Endothelial cell of umbilical vein (primary cell): ENCODE data around the gene UBE2K. TPM values are rescaled to one million over a fixed set of nuclear protein-coding genes. Genes with fewer than 3 reads are reported as not detected.

Experiments
- BruUV-seq: library from RNA; stranded (reverse); fragments of 400-500 nt; replicated peaks from 2 replicates; lab custom pipeline; 2021; lab: Mats Ljungman, UMichigan
- CTCF ChIA-PET: fragments of 300-600, 350-600 bp; sonication (Branson Sonifier 250); formaldehyde crosslinking; loops from one replicate; lab custom pipeline; 2021; ENCODE audit warnings: antibody characterized with exemption, inconsistent platforms; lab: Charles Lee
- POLR2A ChIA-PET: fragments of 300-600, 350-600 bp; sonication (Branson Sonifier 250); formaldehyde crosslinking; loops from one replicate; lab custom pipeline; 2021; ENCODE audit warnings: antibody characterized with exemption, inconsistent platforms; lab: Charles Lee
- DNase-seq: peaks from one replicate; pipeline ENCODE4 v3.0.0-alpha.2; 2011; ENCODE audit warnings: low read depth, low spot score
- FAIRE-seq: peaks from 2 replicates; lab custom pipeline; 2011; peaks lifted over from hg19 to GRCh38; lab: Jason Lieb, UNC
- H2AFZ ChIP-seq: 2 replicates; pipeline ENCODE4 v1.6.0; 2012; ENCODE audit warnings: low read depth, low read length, control low read depth, inconsistent platforms
- H3K27ac ChIP-seq: 2 replicates; pipeline ENCODE4 v1.5.1; 2011; ENCODE audit warnings: low read depth, mild to moderate bottlenecking, control low read depth, low read length, moderate library complexity; ENCODE audit not compliant: insufficient read depth
- H3K27me3 ChIP-seq, 2 experiments: 2 replicates each; pipeline versions ENCODE4 v1.6.0 to v1.6.1; 2011; ENCODE audit warnings: low read length in 2 of 2, mixed read lengths in 1 of 2; ENCODE audit not compliant: control insufficient read depth in 2 of 2, insufficient read depth in 2 of 2
- H3K36me3 ChIP-seq, 2 experiments: 2 replicates in 1 of 2; 3 replicates in 1 of 2; pipeline ENCODE4 v1.5.1; 2011; ENCODE audit warnings: low read length in 2 of 2, mild to moderate bottlenecking in 1 of 2, moderate library complexity in 1 of 2; ENCODE audit not compliant: control insufficient read depth in 2 of 2, insufficient read depth in 2 of 2; ENCODE audit errors: extremely low read depth in 1 of 2
- H3K4me1 ChIP-seq: 3 replicates; pipeline ENCODE4 v1.5.1; 2011; ENCODE audit warnings: mild to moderate bottlenecking, low read length; ENCODE audit not compliant: control insufficient read depth, insufficient read depth; ENCODE audit errors: extremely low read depth
- H3K4me2 ChIP-seq: 2 replicates; pipeline ENCODE4 v1.6.1; 2011; ENCODE audit warnings: low read length, control low read depth, mixed read lengths; ENCODE audit not compliant: insufficient read depth
- H3K4me3 ChIP-seq, 3 experiments: fragments of 200-600 bp in 1 of 3; sonication (generic), shearing (Covaris generic) in 1 of 3; replicated peaks in 1 of 3; 2 replicates each; pipeline ENCODE4 v1.5.1; 2011 to 2016; ENCODE audit warnings: control low read depth in 3 of 3, low read length in 3 of 3, mild to moderate bottlenecking in 2 of 3, inconsistent platforms in 1 of 3, low read depth in 1 of 3, moderate library complexity in 1 of 3; ENCODE audit not compliant: insufficient read depth in 1 of 3
- H3K79me2 ChIP-seq: 2 replicates; pipeline ENCODE4 v1.6.0; 2012; ENCODE audit warnings: low read length, inconsistent platforms; ENCODE audit not compliant: control insufficient read depth, insufficient read depth
- H3K9ac ChIP-seq: replicated peaks from 2 replicates; pipeline ENCODE3; 2011; ENCODE audit warnings: low read length, control low read depth; ENCODE audit not compliant: insufficient read depth; ENCODE audit errors: extremely low read depth
- H3K9me1 ChIP-seq: replicated peaks from 3 replicates; pipeline ENCODE4 v1.6.0; 2011; ENCODE audit warnings: mild to moderate bottlenecking, low read length; ENCODE audit not compliant: control insufficient read depth, insufficient read depth; ENCODE audit errors: extremely low read depth
- H3K9me3 ChIP-seq: replicated peaks from 2 replicates; pipeline ENCODE4 v1.5.1; 2012; ENCODE audit warnings: low read length, inconsistent platforms; ENCODE audit not compliant: control insufficient read depth, insufficient read depth
- H4K20me1 ChIP-seq: replicated peaks from 2 replicates; pipeline ENCODE3; 2011; ENCODE audit warnings: mild to moderate bottlenecking, low read length; ENCODE audit not compliant: control insufficient read depth, insufficient read depth; ENCODE audit errors: extremely low read depth
- EZH2 ChIP-seq: IDR thresholded peaks from 2 replicates; pipeline ENCODE4 v1.6.1; 2012; ENCODE audit warnings: borderline replicate concordance, low read depth, mild to moderate bottlenecking, moderate library complexity, low read length, inconsistent platforms; ENCODE audit not compliant: severe bottlenecking
- FOS ChIP-seq: IDR thresholded peaks from 2 replicates; pipeline ENCODE4 v1.6.1; 2011; ENCODE audit warnings: mild to moderate bottlenecking, low read length, moderate library complexity, borderline replicate concordance; ENCODE audit not compliant: insufficient read depth
- GATA2 ChIP-seq: IDR thresholded peaks from 2 replicates; pipeline ENCODE4 v1.7.0; 2011; ENCODE audit warnings: low read depth, mild to moderate bottlenecking, moderate library complexity, mixed read lengths, low read length; ENCODE audit not compliant: insufficient read length, insufficient read depth
- JUN ChIP-seq: IDR thresholded peaks from 2 replicates; pipeline ENCODE4 v1.6.1; 2011; ENCODE audit warnings: borderline replicate concordance, low read depth; ENCODE audit not compliant: insufficient read length, insufficient read depth
- MAX ChIP-seq: IDR thresholded peaks from 2 replicates; pipeline ENCODE4 v1.6.1; 2011; ENCODE audit not compliant: insufficient read depth, insufficient read length
- MYC ChIP-seq: IDR thresholded peaks from one replicate; pipeline ENCODE4 v1.6.1; 2011; ENCODE audit warnings: mild to moderate bottlenecking, low read depth, low read length
- POLR2A ChIP-seq: IDR thresholded peaks from 2 replicates; pipeline ENCODE4 v1.6.1; 2012; ENCODE audit warnings: low read depth, mild to moderate bottlenecking, control low read depth, low read length
- POLR2AphosphoS5 ChIP-seq: IDR thresholded peaks from 2 replicates; pipeline ENCODE4 v1.6.1; 2012; ENCODE audit warnings: low read depth, mild to moderate bottlenecking, control low read depth, low read length, moderate library complexity; ENCODE audit not compliant: insufficient read depth
- dilution Hi-C: fragments of 300-500 bp; cut with MboI; formaldehyde crosslinking; loops from one replicate; pipeline ENCODE4 v1.15.0; 2019; ENCODE audit warnings: low sequenced_read_pairs; ENCODE audit not compliant: extremely low pct_ligation_motif_present
- intact Hi-C: fragments of 100-400 bp; cut with micrococcal nuclease; formaldehyde crosslinking; loops from one replicate; pipeline ENCODE4 v1.10.0; 2022
- polyA plus RNA-seq, 4 experiments: library from polyadenylated mRNA; depleted of rRNA in 3 of 4; stranded (reverse) in 3 of 4; unstranded in 1 of 4; fragments of >200 nt; gene quantifications; 2 replicates each; pipeline versions ENCODE4 v1.2.1 to v1.2.3, GENCODE V29; 2011 to 2012; ENCODE audit warnings: missing spikeins in 1 of 4
- total RNA-seq: library from RNA; stranded (reverse); gene quantifications from 2 replicates; pipeline ENCODE4 v1.2.3, GENCODE V29; 2021
- TF ChIP-seq, protein P1 (sequence below), 2 donors: IDR thresholded peaks; 1 replicate in 1 of 2; 2 replicates in 1 of 2; pipeline ENCODE4 v1.5.1; 2011; ENCODE audit warnings: low read length in 2 of 2, mild to moderate bottlenecking in 2 of 2, moderate library complexity in 2 of 2, control low read depth in 1 of 2, inconsistent platforms in 1 of 2, low read depth in 1 of 2; ENCODE audit not compliant: insufficient read depth in 1 of 2; ENCODE audit errors: extremely low read depth in 1 of 2

Gene UBE2K
- total and polyA plus RNA-seq, 2 donors (not counting 3 experiments of a cell fraction or from before 2014, with no cell fraction given) = 32.5 to 97.8 TPM

- no peak for TF ChIP-seq JUN
- no peak for TF ChIP-seq MAX
- no peak for TF ChIP-seq GATA2
- TF ChIP-seq POLR2A = no peak
- TF ChIP-seq, protein P1, sequence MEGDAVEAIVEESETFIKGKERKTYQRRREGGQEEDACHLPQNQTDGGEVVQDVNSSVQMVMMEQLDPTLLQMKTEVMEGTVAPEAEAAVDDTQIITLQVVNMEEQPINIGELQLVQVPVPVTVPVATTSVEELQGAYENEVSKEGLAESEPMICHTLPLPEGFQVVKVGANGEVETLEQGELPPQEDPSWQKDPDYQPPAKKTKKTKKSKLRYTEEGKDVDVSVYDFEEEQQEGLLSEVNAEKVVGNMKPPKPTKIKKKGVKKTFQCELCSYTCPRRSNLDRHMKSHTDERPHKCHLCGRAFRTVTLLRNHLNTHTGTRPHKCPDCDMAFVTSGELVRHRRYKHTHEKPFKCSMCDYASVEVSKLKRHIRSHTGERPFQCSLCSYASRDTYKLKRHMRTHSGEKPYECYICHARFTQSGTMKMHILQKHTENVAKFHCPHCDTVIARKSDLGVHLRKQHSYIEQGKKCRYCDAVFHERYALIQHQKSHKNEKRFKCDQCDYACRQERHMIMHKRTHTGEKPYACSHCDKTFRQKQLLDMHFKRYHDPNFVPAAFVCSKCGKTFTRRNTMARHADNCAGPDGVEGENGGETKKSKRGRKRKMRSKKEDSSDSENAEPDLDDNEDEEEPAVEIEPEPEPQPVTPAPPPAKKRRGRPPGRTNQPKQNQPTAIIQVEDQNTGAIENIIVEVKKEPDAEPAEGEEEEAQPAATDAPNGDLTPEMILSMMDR (IDR thresholded peaks at IDR 0.05; ENCODE audit: extremely low read depth in 1 of 2, insufficient read depth in 1 of 2, low read depth in 1 of 2, low read length in 2 of 2) = no peak
- no peak for TF ChIP-seq POLR2AphosphoS5
- no peak for TF ChIP-seq EZH2
- TF ChIP-seq FOS = no peak
- TF ChIP-seq MYC = no peak
- Histone ChIP-seq H3K9me3 (no peaks in the 10 kb centered on the region), H3K9ac (no peak overlapping the region), H3K4me3 (no peak overlapping the region), H3K79me2 (peaks cover 97% of the 10 kb centered on the region), H3K4me2 (no peak overlapping the region), H3K4me1 (no peaks in the 10 kb centered on the region), H4K20me1 (peaks cover 17% of the 10 kb centered on the region), H3K36me3 (peaks cover 0 to 4% of the 10 kb centered on the region in 2 experiments), H3K27ac (no peak overlapping the region), H3K27me3 (no peaks in the 10 kb centered on the region), H2AFZ (no peak overlapping the region), H3K9me1 (no peaks in the 10 kb centered on the region)
- intact Hi-C loops (no loop called here), dilution Hi-C loops (no loop called here)
- ChIA-PET POLR2A (no interaction called here), CTCF (interaction anchor here (1.8 kb wide), 1 partner anchor 238 kb away, joined by 4 read pairs; no protein-coding TSS in a partner anchor)
- BruUV-seq = no TSS peak
- DNase-seq = no peak
- FAIRE-seq = no peak
These were observed 9.0 kb downstream of the UBE2K start for GRCh38 chr4:39706741-39707511.
